IMR-90 (cell line): ENCODE results near the gene SUSD6. TPM values are rescaled to one million over a fixed set of nuclear protein-coding genes. Genes with fewer than 3 reads are reported as not detected.

Experiments
- ATAC-seq: fragments of 200-7000 bp; cut with Tn5 transposase; 2 replicates; pipeline ENCODE4 v1.9.1; 2020; ENCODE audit warnings: low read depth, mild to moderate bottlenecking, moderate library complexity
- BruUV-seq: library from RNA; stranded (reverse); fragments of 400-500 nt; replicated peaks from 2 replicates; lab custom pipeline; 2021; lab: Mats Ljungman, UMichigan
- CTCF ChIA-PET: fragments of 300-600 bp; formaldehyde crosslinking; extraction: SDS; loops from one replicate; lab custom pipeline; 2021; ENCODE audit warnings: antibody characterized with exemption; lab: Yijun Ruan, JAX
- POLR2A ChIA-PET: fragments of 300-600 bp; sonication (Branson Sonifier 250); formaldehyde crosslinking; loops from one replicate; lab custom pipeline; 2022; ENCODE audit warnings: antibody characterized with exemption; ENCODE audit not compliant: unreplicated experiment; lab: Charles Lee
- DNase-seq: peaks from one replicate; pipeline ENCODE4 v3.0.0; 2013
- H2AFZ ChIP-seq: replicated peaks from 2 replicates; pipeline ENCODE3; 2013; ENCODE audit warnings: low read length, mild to moderate bottlenecking; ENCODE audit not compliant: poor library complexity
- H2AK5ac ChIP-seq: 2 replicates; pipeline ENCODE4 v1.6.1; 2013; ENCODE audit warnings: low read depth, low read length, inconsistent platforms
- H2AK9ac ChIP-seq: replicated peaks from 2 replicates; pipeline ENCODE3; 2013; ENCODE audit warnings: mild to moderate bottlenecking, low read depth, low read length, moderate library complexity; ENCODE audit not compliant: poor library complexity
- H2BK120ac ChIP-seq: 2 replicates; pipeline ENCODE4 v1.6.1; 2013; ENCODE audit warnings: low read depth, low read length, inconsistent platforms
- H2BK15ac ChIP-seq: 3 replicates; pipeline ENCODE4 v1.6.1; 2013; ENCODE audit warnings: low read depth, low read length, inconsistent platforms
- H2BK20ac ChIP-seq: 2 replicates; pipeline ENCODE4 v1.6.1; 2013; ENCODE audit warnings: low read depth, mild to moderate bottlenecking, inconsistent platforms, low read length, moderate library complexity
- H2BK5ac ChIP-seq: 2 replicates; pipeline ENCODE4 v1.6.1; 2013; ENCODE audit warnings: mild to moderate bottlenecking, low read depth, low read length, inconsistent platforms; ENCODE audit not compliant: poor library complexity, severe bottlenecking
- H3K14ac ChIP-seq: replicated peaks from 2 replicates; pipeline ENCODE4 v1.6.1; 2013; ENCODE audit warnings: low read depth, low read length, inconsistent platforms
- H3K18ac ChIP-seq: 2 replicates; pipeline ENCODE4 v1.6.1; 2013; ENCODE audit warnings: low read depth, low read length, control low read depth
- H3K23ac ChIP-seq: 2 replicates; pipeline ENCODE4 v1.6.1; 2013; ENCODE audit warnings: low read depth, low read length, inconsistent platforms
- H3K27ac ChIP-seq: 2 replicates; pipeline ENCODE4 v1.5.1; 2013; ENCODE audit warnings: mild to moderate bottlenecking, control low read depth, low read length; ENCODE audit not compliant: insufficient read depth
- H3K27me3 ChIP-seq: 2 replicates; pipeline ENCODE4 v1.6.1; 2013; ENCODE audit warnings: low read length; ENCODE audit not compliant: control insufficient read depth, insufficient read depth
- H3K36me3 ChIP-seq: 2 replicates; pipeline ENCODE4 v1.6.1; 2013; ENCODE audit warnings: low read length, mixed read lengths; ENCODE audit not compliant: control insufficient read depth, insufficient read depth
- H3K4ac ChIP-seq: 2 replicates; pipeline ENCODE4 v1.6.1; 2013; ENCODE audit warnings: low read depth, low read length, inconsistent platforms
- H3K4me1 ChIP-seq: 2 replicates; pipeline ENCODE4 v1.6.1; 2013; ENCODE audit warnings: low read length, mixed read lengths; ENCODE audit not compliant: control insufficient read depth, insufficient read depth
- H3K4me2 ChIP-seq: 2 replicates; pipeline ENCODE4 v1.6.1; 2013; ENCODE audit warnings: low read depth, mild to moderate bottlenecking, control low read depth, low read length, moderate library complexity
- H3K4me3 ChIP-seq: 2 replicates; pipeline ENCODE4 v1.5.1; 2013; ENCODE audit warnings: low read depth, mild to moderate bottlenecking, control low read depth, low read length, moderate library complexity; ENCODE audit not compliant: insufficient read depth
- H3K56ac ChIP-seq: 2 replicates; pipeline ENCODE4 v1.6.1; 2013; ENCODE audit warnings: low read length, inconsistent platforms; ENCODE audit not compliant: insufficient read depth; ENCODE audit errors: extremely low read depth
- H3K79me1 ChIP-seq, 2 experiments: 2 replicates each; pipeline ENCODE4 v1.6.1; 2013; ENCODE audit warnings: low read length in 2 of 2, inconsistent platforms in 1 of 2, low read depth in 1 of 2
- H3K9ac ChIP-seq: 2 replicates; pipeline ENCODE4 v1.6.1; 2013; ENCODE audit warnings: low read depth, low read length, control low read depth
- H3K9me1 ChIP-seq: 2 replicates; pipeline ENCODE4 v1.6.1; 2013; ENCODE audit warnings: low read length, inconsistent platforms; ENCODE audit not compliant: insufficient read depth
- H3K9me3 ChIP-seq: 2 replicates; pipeline ENCODE4 v1.6.1; 2013; ENCODE audit warnings: low read length; ENCODE audit not compliant: control insufficient read depth, insufficient read depth
- H4K20me1 ChIP-seq: 2 replicates; pipeline ENCODE4 v1.6.1; 2013; ENCODE audit warnings: low read length, inconsistent platforms; ENCODE audit not compliant: insufficient read depth
- H4K5ac ChIP-seq: 2 replicates; pipeline ENCODE4 v1.6.1; 2013; ENCODE audit warnings: mild to moderate bottlenecking, low read depth, low read length, control low read depth
- H4K8ac ChIP-seq, 2 experiments: 2 replicates each; pipeline ENCODE4 v1.6.1; 2013; ENCODE audit warnings: low read depth in 2 of 2, low read length in 2 of 2, control low read depth in 1 of 2, inconsistent platforms in 1 of 2
- H4K91ac ChIP-seq: 2 replicates; pipeline ENCODE4 v1.6.1; 2013; ENCODE audit warnings: low read depth, low read length, inconsistent platforms; ENCODE audit not compliant: insufficient read depth
- BHLHE40 ChIP-seq: fragments of 150-350 bp; IDR thresholded peaks from 2 replicates; pipeline ENCODE4 v1.6.1; 2016; ENCODE audit warnings: mild to moderate bottlenecking, low read depth, low read length
- CEBPB ChIP-seq: IDR thresholded peaks from 2 replicates; pipeline ENCODE4 v1.6.1; 2012; ENCODE audit warnings: low read depth, low read length, improper control_type of control experiment
- CTCF ChIP-seq: conservative IDR thresholded peaks from 2 replicates; pipeline ENCODE4 v1.5.1; 2012; ENCODE audit warnings: mild to moderate bottlenecking, low read depth, low read length, improper control_type of control experiment
- ELK1 ChIP-seq: fragments of 150-350 bp; IDR thresholded peaks from 2 replicates; pipeline ENCODE4 v1.6.1; 2016; ENCODE audit warnings: low read depth, mild to moderate bottlenecking, low read length, moderate library complexity, borderline replicate concordance
- FOS ChIP-seq: fragments of 150-350 bp; IDR thresholded peaks from 2 replicates; pipeline ENCODE4 v1.6.1; 2016; ENCODE audit warnings: low read depth, low read length
- MAFK ChIP-seq: IDR thresholded peaks from 2 replicates; pipeline ENCODE4 v1.6.1; 2012; ENCODE audit warnings: low read depth, low read length, improper control_type of control experiment
- MAZ ChIP-seq: IDR thresholded peaks from 2 replicates; pipeline ENCODE4 v1.6.1; 2012; ENCODE audit warnings: low read depth, mild to moderate bottlenecking, low read length, improper control_type of control experiment, moderate library complexity, borderline replicate concordance
- NFE2L2 ChIP-seq: fragments of 150-350 bp; IDR thresholded peaks from 2 replicates; pipeline ENCODE4 v1.6.1; 2016; ENCODE audit warnings: low read depth, mild to moderate bottlenecking, low read length
- POLR2A ChIP-seq: IDR thresholded peaks from 2 replicates; pipeline ENCODE4 v1.6.1; 2012; ENCODE audit warnings: mild to moderate bottlenecking, low read depth, low read length
- RAD21 ChIP-seq: IDR thresholded peaks from 2 replicates; pipeline ENCODE4 v1.6.1; 2012; ENCODE audit warnings: low read length, improper control_type of control experiment
- RCOR1 ChIP-seq: IDR thresholded peaks from 2 replicates; pipeline ENCODE4 v1.6.1; 2012; ENCODE audit warnings: mild to moderate bottlenecking, low read length, improper control_type of control experiment; ENCODE audit not compliant: insufficient replicate concordance
- RFX5 ChIP-seq: IDR thresholded peaks from 2 replicates; pipeline ENCODE4 v1.8.0; 2012; ENCODE audit warnings: low read depth, mild to moderate bottlenecking, low read length, moderate library complexity
- WGBS, 2 experiments: methylation state at CpG; one replicate each; pipeline versions ENCODE4 v1.1.5 to v1.1.7; 2013; ENCODE audit warnings: missing lambda C conversion rate in 2 of 2; ENCODE audit not compliant: insufficient read length in 1 of 2; ENCODE audit errors: extremely low coverage in 2 of 2; 5-methylcytosine and 5-hydroxymethylcytosine counted together
- dilution Hi-C: fragments of 300-500 bp; cut with HindIII; formaldehyde crosslinking; loops from one replicate; pipeline ENCODE4 v1.14.3; 2018; ENCODE audit warnings: low sequenced_read_pairs; ENCODE audit not compliant: unreplicated experiment
- in situ Hi-C: fragments of 300-500 bp; cut with MboI; formaldehyde crosslinking; loops from 3 replicates; pipeline ENCODE4 v1.14.3; 2019; ENCODE audit warnings: low sequenced_read_pairs, inconsistent platforms, mixed read lengths
- intact Hi-C: fragments of 100-400 bp; cut with micrococcal nuclease; formaldehyde crosslinking; loops from 2 replicates; pipeline ENCODE4 v1.10.0; 2022
- polyA plus RNA-seq, 3 experiments: library from polyadenylated mRNA; depleted of rRNA; stranded (reverse); fragments of >200 nt; gene quantifications; 2 replicates each; pipeline ENCODE4 v1.2.3, GENCODE V29; 2012; ENCODE audit warnings: low replicate concordance in 1 of 3
- total RNA-seq: library from RNA; depleted of rRNA; stranded (reverse); fragments of >200 nt; gene quantifications from 2 replicates; pipeline ENCODE4 v1.2.3, GENCODE V29; 2012
- TF ChIP-seq, protein P1 (sequence below): fragments of 150-350 bp; IDR thresholded peaks from 2 replicates; pipeline ENCODE4 v1.6.1; 2017; ENCODE audit warnings: mild to moderate bottlenecking, antibody characterized with exemption, low read length, low read depth

The SUSD6 gene
- total and polyA plus RNA-seq, 2 of the 4 experiments (the other 2 are of a cell fraction) = 2.3 to 10.1 TPM

GRCh38 chr14:69629225-69630127 lies 18.1 kb downstream of the SUSD6 start:
- peaks cover 27% of the 10 kb centered on the region for H4K20me1 ChIP-seq
- H3K27me3 ChIP-seq = no peaks in the 10 kb centered on the region
- DNase-seq = peak; percentile 50
- in situ Hi-C loops (no loop called here), dilution Hi-C loops (no loop called here), intact Hi-C loops (loop anchor here (2.0 kb wide), 1 partner anchor 13 kb away; no protein-coding TSS in a partner anchor)
- H4K91ac ChIP-seq = peak overlapping the region; percentile 76
- H4K8ac ChIP-seq = peak overlapping the region in 1 of 2 experiments; percentile 48; a peak in 2 of 4 replicates
- H2AK9ac ChIP-seq = peak overlapping the region; percentile 57
- peak overlapping the region; percentile 5 for H3K14ac ChIP-seq
- peak overlapping the region; percentile 53 for H2BK120ac ChIP-seq
- H2AFZ ChIP-seq = no peak overlapping the region
- H2BK5ac ChIP-seq = peak overlapping the region; percentile 96
- peak overlapping the region; percentile 72 for H3K4ac ChIP-seq
- H3K4me1 ChIP-seq = peaks cover 45% of the 10 kb centered on the region
- H2AK5ac ChIP-seq = peak overlapping the region; percentile 85
- no TSS peak for BruUV-seq
- peaks cover 38% of the 10 kb centered on the region for H3K9me1 ChIP-seq
- H3K9me3 ChIP-seq = no peaks in the 10 kb centered on the region
- ChIA-PET CTCF (interaction anchor here (1.7 kb wide), 1 partner anchor 10 kb away, joined by 3 read pairs; no protein-coding TSS in a partner anchor), POLR2A (interaction anchor here (0.6 kb wide), 1 partner anchor 1090 kb away, joined by 3 read pairs; no protein-coding TSS in a partner anchor)
- H3K23ac ChIP-seq = peak overlapping the region; percentile 76; the same call in 1 of the 2 replicates
- ATAC-seq = peak; percentile 18
- peak overlapping the region; percentile 88; the same call in 2 of the 3 replicates for H2BK15ac ChIP-seq
- no peak overlapping the region for H4K5ac ChIP-seq
- 86% methylated on average over 1 of the region's 9 CpGs; no CpG with 5 or more reads in 1 of the 2 experiments for WGBS, 2 experiments
- peaks cover 31 to 82% of the 10 kb centered on the region in 2 experiments for H3K79me1 ChIP-seq
- H3K4me3 ChIP-seq = no peak overlapping the region
- H3K18ac ChIP-seq = peak overlapping the region; percentile 17; the same call in 1 of the 2 replicates
- no peaks in the 10 kb centered on the region for H3K36me3 ChIP-seq
- H2BK20ac ChIP-seq = peak overlapping the region; percentile 88; the same call in 1 of the 2 replicates
- peak overlapping the region; percentile 30 for H3K4me2 ChIP-seq
- no peak overlapping the region for H3K9ac ChIP-seq
- peak overlapping the region; percentile 39 for H3K27ac ChIP-seq
- peak overlapping the region; percentile 50 for H3K56ac ChIP-seq
- TF ChIP-seq, protein P1, sequence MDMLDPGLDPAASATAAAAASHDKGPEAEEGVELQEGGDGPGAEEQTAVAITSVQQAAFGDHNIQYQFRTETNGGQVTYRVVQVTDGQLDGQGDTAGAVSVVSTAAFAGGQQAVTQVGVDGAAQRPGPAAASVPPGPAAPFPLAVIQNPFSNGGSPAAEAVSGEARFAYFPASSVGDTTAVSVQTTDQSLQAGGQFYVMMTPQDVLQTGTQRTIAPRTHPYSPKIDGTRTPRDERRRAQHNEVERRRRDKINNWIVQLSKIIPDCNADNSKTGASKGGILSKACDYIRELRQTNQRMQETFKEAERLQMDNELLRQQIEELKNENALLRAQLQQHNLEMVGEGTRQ = no peak
- TF ChIP-seq RFX5 (no peak), ELK1 (no peak), RAD21 (no peak), MAZ (no peak), MAFK (no peak), CTCF (no peak), BHLHE40 (no peak), CEBPB (no peak), RCOR1 (no peak), POLR2A (no peak), NFE2L2 (no peak), FOS (no peak)
